Activated CD8-positive, alpha-beta memory T cell treated with anti-CD3 and anti-CD28 coated beads, Interleukin-2, amount 50 U/mL, for 24 hours (primary cell): ENCODE results near the gene ROPN1L.

Experiments used
- DNase-seq: peaks from one replicate; pipeline ENCODE4 v3.0.0-alpha.2; 2020; ENCODE audit errors: extremely low read depth

Gene ROPN1L

DNA sequence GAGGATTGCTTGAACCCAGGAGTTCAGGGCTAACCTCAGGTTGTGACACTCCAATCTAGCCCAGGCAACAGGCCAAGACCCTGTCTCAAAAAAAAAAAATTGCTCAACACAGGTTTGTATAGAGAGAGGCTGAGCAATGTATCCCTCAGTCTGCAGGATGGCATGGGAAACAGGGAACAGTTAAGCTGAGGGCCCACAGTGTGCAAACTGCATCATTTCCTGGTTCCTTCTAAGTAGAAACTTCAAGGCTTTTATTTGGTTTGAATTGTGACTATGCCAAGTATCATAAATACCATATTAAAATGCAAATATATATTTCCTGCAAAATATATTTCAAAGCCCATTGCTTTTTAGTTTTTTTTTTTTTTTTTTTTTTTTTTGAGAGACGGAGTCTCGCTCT lies 13.7 kb upstream of the ROPN1L start:
- DNase-seq: no peak

DNA sequence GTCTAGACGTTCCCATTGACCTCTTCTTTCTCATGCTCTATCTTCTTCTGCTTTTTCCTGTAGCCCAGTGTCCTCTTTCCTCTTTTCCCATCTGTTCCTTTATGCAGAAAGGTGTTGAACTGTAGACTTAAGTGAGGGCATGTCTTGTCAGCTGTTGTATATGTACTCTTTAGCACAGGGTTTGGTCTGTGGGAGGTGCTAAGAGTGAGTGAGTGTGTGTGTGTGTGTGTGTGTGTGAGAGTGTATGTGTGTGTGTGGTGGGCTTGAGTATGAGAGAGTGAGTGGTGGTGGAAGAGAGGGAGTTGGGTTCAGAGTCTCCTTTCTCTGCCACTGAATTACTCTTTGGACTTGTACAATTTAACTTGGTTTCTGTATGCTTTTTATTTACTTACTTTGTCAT lies 10.3 kb upstream of the ROPN1L start:
- DNase-seq: no peak

DNA sequence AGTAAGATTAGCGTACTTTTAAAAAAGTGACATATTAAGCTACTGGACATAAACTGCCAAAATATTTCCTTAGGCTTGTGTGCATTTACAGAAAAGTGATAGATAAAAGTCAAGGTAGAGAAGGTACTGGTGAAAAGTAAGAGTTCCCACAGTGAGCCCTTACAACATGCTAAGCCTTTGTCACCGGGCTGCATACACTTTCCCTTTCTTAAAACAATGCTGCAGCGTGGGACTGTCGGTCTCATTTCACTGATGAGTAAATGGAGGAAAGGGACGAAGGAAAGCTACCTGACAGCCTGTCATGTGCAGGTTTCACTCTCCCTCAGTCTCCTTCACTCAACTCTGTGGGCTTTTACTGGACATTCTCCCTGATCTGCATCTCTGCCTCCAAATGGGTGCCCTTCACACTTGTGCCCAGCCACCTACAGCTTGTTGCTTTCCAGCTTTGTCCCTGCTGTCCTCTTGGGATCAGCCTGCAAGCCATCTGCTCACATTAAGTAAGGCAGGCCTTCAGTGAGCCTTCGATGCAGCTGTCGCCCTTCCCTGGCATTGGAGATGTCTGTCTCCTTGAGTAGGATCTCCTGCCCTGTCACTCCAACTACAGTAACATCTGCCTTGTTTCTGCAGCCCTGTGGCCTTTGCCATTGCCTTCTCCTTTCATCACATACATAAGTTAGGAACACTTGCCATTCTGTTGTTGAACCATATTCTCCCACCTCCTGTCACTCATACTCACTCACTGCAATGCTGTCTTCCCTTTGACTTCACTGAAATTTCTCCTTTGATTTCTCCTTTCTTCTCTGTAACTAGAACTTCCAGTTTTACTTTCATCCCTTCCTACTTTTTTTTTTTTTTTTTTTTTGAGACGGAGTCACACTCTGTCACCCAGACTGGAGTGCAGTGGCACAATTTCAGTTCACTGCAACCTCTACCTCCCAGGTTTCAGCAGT lies 9.3 kb upstream of the ROPN1L start:
- no peak for DNase-seq

DNA sequence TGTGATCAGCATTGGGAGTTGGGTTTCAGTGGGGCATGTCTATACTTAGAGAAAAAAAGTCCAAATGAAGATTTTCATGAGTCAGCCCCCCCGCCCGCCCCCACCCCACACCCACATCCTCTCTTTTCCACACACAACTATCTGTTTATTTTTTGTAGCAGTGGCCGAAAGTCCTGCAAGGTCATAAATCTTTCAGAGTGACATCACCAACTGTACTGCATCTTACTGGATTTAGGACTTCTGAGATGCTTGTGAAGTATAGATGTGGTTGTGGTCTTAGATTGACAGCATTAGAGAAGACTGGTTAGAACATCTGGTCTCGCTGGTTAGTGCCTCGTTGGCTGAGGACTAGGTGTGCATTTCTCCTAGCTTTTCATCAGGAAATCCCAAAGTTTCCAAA lies 7.3 kb upstream of the ROPN1L start:
- no peak for DNase-seq

DNA sequence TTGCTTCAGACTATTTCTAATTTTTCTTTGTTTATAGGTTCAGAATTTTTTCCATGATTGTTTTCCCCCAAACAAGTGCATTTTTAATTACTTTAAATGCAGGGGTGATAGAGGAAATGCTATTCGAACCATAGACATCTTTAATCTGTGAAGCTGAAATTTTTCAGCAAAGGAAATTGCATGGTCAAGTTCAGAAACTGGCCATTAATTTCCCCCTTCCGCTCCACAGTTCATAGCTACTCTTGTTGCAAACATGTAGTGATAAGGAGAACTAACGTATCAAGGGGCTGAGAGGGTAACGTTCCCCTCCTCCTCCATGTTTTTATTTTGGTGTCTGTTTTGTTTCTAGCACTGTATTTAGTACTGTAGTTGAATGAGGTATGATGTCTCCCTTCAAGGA lies 3.4 kb upstream of the ROPN1L start:
- DNase-seq: no peak

DNA sequence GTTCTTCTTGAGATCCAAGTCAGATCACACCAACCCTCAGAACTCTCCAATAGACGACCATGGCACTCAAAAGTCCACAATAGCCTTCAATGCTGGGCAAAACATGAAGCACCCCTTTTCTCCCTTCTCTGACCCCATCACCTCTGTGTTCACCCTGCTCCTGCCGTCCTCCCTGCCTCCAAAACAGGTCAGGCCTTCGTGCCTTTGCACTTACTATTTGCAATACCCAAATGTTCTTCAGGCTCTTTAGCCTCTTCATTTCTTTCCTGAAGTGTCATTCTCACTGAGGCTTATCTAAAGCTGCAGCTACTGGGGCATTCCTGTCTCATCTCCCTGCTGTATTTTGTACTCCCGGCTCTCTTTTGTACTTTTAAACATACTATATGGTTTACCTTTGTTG lies 2.0 kb upstream of the ROPN1L start:
- no peak for DNase-seq

DNA sequence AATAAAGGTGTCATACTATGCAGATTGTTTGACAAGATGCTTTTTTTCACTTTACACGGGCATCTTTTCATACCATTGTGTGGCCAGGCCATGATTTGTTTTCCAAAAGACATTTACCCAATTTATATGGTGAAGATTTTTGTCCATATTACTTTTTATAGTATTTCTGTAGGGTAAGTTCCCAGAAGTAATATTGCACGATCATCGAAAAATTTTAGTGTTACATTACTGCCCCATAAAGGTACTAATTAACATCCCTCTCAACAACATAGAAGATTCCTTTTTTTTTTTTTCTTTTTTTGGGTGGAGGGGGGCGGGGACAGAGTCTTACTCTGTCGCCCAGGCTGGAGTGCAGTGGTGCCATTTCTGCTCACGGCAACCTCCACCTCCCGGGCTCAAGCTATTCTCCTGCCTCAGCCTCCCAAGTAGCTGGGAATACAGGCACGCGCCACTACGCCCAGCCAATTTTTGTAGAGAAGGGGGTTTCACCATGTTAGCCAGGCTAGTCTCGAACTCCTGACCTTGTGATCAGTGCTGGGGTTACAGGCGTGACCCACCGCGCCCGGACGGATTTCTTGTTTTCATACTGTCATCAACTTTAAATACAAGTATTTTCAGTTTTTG lies 1.2 kb upstream of the ROPN1L start:
- DNase-seq: no peak

DNA sequence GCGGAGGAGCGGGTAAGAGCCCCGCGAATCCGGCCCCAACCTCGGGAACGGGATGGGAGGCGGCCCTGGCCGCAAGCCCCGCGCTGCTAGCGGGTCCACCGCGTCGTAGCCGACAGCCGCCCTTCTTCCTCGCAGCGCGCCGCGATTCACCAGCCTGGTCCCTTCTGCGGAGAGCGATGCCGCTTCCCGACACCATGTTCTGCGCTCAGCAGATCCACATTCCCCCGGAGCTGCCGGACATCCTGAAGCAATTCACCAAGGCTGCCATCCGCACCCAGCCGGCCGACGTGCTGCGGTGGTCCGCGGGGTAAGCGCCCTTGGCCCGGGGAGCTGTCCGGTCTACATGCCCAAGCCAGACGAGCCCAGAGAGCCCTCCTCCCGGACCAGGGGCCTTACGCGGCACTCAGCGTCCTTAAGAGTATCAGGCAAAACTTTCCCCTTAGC lies 335 bp downstream of the ROPN1L start:
- DNase-seq: no peak

DNA sequence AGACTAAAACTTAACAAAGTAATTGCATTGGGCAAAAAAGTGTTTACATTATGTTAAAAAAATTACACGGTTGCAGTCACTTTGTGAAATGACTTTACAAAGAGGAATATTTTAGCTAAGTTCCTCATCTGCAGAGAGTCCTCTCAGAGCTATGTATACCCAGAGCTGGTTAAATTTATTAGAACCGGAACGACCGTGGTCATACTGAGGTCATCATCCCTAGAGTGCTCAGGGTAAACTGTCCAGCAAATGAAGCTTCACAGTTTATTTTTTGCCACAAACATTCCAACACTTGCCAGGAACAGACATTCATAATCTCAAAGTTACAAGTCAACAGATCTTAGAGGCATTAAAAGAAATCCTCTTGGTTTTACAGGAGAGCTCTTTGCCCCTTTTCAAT lies 897 bp downstream of the ROPN1L start:
- no peak for DNase-seq

DNA sequence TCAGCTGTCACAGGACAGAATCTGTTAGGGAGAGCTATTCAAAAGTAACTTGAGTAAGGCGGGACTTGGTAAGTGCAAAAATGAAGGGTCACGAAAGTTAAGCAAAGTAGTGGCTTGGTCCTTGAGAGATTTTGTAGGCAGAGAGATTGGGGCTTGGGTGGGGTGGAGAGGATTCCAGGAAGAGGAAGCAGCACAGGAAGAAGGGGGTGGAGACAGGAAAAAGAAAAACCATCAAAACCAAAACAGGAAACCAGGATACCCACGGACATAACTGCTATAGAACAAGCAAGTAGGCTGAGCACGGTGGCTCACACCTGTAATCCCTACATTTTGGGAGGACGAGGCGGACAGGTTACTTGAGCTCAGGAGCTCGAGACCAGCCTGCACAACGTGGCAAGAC lies 3.7 kb downstream of the ROPN1L start:
- DNase-seq: no peak

DNA sequence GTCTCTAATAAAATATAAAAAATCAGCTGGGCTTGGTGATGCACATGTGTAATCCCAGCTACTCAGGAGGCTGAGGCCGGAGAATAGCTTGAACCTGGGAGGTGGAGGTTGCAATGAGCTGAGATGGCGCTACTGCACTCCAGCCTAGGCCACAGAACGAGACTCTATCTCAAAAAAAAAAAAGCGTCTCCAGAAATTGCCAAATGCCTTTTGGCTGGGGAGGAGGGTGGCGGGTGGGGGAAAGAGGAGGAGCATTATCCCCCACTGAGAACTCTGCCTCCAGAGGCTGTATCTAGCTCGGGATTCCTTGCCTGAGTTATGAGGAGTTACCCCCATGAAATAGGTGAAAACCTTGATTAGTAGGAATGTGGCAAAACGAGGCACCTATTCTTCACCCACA lies 4.8 kb downstream of the ROPN1L start:
- DNase-seq: no peak

DNA sequence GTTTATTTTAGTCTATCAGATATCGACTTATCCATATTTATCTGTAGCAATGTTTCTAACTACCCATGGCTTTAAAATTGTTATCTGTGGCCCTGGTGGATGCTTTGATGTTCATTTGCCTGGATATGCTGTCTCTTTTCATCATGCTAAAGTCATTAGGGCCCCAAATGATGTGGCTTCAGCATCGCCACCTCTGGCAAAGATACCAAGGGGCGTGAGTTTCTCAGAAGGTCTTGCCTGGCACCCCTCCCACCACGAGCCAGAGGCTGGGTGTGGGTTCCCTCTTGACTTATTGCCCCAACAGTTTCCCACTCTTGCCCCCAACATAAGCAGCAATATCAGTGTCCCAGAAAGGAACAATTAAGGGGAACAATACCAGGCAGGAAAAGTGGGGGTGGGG lies 5.4 kb downstream of the ROPN1L start:
- no peak for DNase-seq

DNA sequence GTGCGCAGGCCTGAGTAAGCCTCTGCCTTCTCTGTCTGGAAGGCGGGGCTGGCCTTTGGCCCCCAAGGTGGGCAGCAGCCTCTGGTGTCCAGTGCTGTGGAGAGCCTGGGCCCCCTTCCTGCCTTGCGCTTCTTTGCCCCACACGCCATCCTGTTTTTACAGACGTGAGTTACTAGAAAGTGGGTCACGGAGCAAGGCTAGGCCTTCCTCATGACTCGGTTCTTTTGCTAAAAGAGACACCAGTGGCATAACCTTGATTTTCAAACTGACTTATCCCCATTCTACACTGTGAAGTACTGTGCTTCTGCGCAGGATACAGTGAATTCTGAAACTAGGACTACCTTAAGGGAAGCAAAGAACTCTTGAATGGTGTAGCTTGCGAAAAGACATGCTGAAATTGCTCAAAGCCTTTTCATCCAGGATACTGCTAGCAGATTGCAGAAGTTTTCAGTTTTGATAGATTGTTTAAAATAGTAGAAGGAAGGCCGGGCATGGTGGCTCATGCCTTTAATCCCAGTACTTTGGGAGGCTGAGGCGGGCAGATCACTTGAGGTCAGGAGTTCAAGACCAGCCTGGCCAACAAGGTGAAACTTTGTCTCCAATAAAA lies 7.2 kb downstream of the ROPN1L start:
- DNase-seq: no peak

DNA sequence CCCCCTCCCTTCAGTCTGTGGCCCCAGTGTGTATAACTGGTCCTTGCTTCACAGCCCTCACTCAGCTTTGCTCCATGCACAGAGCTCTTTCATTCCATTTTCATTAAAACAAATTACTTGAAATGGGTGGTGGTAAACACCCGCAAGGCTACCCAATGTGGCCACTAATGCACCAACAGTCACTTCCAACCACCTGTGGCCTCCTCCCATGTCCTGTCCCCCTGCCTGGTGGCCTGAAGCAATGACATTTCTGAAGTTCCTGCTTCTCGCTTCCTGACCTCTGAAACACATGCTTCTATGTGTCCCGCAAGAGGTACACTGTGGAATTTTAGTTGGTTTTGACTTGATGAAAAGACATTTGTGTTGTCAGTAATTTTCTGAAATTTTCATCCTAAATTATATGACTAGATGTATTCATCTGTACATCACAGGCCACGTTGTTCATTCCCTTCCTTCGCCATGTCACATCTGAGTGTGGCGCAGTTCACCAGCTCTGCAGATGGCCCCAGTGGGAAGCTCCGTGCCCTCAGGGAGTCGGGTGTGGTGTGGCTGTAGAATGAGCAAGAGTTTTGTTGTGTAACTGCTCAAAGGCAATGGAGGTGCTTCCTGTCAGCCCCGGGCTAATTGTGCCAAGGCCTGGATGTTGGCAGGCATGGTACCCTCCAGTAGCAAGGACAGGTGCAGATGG lies 9.6 kb downstream of the ROPN1L start:
- no peak for DNase-seq

DNA sequence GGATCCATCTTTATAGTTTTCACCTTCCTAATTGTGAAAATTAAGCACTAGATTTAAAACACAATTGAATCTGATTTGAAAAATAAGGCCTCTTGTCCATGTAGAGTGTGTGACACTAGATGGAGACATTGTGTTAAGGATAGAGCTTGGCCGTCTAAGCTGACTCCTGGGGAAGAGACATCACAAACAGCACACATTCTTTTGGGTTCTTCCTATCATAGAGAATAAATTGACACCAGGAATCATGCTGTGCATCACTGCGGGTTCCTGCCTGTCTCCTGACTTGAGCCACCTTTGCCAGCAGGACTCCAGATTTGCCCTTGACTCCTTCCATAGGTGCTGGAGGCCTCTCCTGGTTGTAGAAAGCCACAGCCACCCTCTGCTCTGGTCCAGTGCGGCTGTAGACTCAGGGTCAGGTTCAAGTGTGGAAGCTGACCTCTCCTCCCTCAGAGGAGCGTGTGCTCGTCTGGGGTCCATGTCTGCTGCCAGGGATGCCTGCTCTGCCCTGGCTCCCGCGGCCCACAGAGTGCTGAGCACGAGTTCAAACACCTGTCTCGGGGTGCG lies 11.2 kb downstream of the ROPN1L start:
- DNase-seq: no peak

DNA sequence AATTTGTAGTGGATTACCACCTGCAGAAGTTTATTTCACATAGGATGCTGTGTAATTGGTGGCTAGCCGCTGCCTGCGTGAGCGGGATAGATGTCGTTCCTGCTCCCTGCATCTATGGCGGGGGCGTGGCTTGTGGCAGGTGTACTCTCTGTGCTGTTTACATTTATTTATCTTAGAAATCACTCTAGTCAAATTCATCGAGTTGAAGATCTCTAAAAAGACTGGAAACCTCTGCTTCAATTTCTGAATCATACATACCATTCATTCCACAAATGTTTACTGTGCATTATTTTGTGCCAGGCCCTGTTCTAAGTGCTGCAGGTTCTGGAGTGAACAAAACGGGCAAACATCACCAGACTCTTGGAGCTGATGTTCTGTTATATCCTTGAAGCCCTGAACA lies 11.9 kb downstream of the ROPN1L start:
- no peak for DNase-seq

DNA sequence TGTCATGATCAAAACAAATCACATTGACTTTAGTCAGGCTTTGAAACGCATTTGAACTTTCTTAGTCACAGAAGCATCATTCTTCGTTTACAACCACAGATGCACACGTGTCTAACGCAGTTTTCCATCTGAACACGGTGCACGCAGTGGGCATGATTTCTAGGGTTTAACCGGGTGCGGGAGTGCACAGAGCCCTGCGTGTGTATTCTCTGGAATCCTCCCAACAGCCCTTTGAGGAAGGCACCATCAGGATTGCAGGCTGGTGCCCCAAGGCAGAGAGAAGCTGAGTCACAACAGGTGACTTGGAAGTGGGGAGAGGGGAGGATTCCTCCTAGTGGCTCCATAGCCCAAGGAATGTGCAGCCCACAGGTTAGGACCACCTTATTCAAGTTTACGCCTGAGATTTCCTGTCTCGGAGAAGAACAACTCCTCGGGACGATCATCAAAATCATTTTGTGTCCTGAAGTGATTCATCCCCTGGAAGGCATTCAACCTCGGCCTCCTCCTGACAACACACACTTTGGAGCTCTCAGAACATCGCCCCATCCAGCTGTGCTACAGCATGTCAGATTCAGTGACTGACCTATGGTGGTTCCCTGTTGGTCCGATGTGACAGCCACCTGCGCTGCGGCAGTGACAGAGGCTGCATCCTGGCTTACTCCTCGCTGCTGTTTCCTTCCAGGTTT lies 13.1 kb downstream of the ROPN1L start:
- DNase-seq: no peak

DNA sequence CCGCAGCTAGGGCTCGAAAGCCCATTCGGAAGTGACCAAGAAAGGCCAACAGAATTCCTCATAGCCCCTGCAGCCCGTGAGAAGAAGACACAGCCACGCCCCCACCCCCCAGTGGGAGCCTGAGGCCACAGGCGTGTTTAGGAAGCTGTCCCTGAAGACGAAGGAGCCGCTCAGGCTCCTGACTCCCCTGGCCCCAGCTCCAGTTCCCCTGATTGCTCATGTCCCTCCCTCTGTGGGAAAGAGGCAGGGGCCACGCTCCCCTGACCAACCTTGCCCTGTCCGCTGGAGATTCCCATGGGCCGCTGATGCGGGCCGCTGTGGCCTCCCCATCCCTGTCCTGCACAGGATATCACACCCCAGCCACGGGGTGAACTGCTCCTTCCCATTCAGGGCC lies 13.6 kb downstream of the ROPN1L start:
- DNase-seq: no peak

DNA sequence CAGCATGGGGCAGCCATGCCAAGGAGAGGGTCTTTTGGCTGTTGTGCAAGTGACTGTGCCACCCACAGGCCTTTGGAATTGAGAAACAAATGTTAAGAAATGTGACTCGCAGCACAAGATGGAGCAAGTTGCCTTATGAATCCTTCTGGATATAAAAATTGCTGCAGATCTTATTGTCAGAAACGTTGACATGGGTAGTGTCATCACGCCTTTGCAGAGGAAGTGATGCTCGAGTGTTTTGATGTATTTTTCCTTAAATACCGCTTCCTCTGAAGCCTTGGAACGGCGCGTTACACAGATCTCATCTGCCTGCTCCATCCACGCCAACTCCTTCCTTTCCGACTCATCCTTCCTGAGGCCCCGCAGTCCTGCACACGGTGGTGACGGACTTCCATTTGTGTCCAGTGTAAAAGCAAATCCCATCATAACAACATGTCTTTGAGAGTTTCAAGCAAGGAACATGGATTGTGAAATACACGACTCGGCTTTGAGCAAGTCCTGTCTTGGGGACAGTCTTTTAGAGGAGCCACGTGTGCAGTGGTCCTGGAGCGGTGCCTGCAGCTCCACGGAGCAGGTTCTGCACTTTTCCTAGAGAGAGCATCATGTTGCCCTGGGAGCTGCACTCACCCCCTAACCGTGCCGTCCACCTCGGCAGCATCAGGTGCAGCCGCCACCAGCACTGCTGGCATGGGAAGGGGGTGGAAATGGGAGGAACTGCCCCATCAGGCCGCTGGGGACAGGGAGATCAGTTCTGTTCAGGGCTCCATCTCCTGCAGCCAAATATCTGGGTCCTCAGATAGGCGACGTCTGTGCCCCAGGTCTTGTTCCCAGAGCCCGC lies 15.1 kb downstream of the ROPN1L start:
- no peak for DNase-seq
